ENCODE data around the gene PRKCB.

The PRKCB gene

GRCh38 chr16:23968176-23968575, 132.4 kb downstream of the PRKCB start:
- DNase-seq (ENCODE audit: low read depth): no peak
- H3K4me3 ChIP-seq (replicated peaks; ENCODE audit: low read depth, low read length): no peak overlapping the region
- TF ChIP-seq CTCF (IDR thresholded peaks at IDR 0.05; ENCODE audit: low read length, missing control alignments): no peak

- no peak for DNase-seq (ENCODE audit: low read depth)
- no peak for TF ChIP-seq CTCF (IDR thresholded peaks at IDR 0.05; ENCODE audit: low read length, missing control alignments)
- H3K4me3 ChIP-seq (replicated peaks; ENCODE audit: low read depth, low read length): no peak overlapping the region
Measured at GRCh38 chr16:23969468-23970297, 133.9 kb downstream of the PRKCB start.

DNA sequence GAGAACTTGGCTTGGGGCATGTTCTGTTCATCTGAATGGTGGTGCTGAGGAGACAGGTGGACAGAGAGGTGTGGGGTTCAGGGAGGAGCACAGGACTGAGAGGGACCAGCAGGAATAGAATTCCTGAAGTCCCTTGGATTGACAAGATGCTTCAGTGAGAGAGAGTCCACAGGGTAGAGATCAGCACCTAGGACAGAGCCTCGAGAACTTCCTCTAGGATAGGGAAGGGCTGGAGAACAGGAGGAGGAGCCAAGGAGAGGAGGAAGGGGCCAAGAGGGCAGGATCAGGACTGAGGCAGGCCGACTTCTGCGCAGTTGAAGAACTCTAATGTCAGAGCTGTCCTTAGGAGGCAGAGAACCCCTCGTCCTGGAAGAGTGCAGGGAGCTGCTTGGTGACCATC, 138.4 kb downstream of the PRKCB start:
- no peak for TF ChIP-seq CTCF (IDR thresholded peaks at IDR 0.05; ENCODE audit: low read length, missing control alignments)
- no peak for DNase-seq (ENCODE audit: low read depth)

GRCh38 chr16:23975293-23975692, 139.5 kb downstream of the PRKCB start:
- no peak for DNase-seq (ENCODE audit: low read depth)
- TF ChIP-seq CTCF (IDR thresholded peaks at IDR 0.05; ENCODE audit: low read length, missing control alignments): no peak
- H3K4me3 ChIP-seq (replicated peaks; ENCODE audit: low read depth, low read length): no peak overlapping the region

More for the DNA sequence above, 138.4 kb downstream of the PRKCB start:
- no peak overlapping the region for H3K4me3 ChIP-seq (replicated peaks; ENCODE audit: low read depth, low read length)

- H3K4me3 ChIP-seq (replicated peaks; ENCODE audit: low read depth, low read length): no peak overlapping the region
- no peak for DNase-seq (ENCODE audit: low read depth)
- no peak for TF ChIP-seq CTCF (IDR thresholded peaks at IDR 0.05; ENCODE audit: low read length, missing control alignments)
Measured at GRCh38 chr16:23976091-23976490, 140.3 kb downstream of the PRKCB start.

- H3K4me3 ChIP-seq (replicated peaks; ENCODE audit: low read depth, low read length): no peak overlapping the region
- TF ChIP-seq CTCF (IDR thresholded peaks at IDR 0.05; ENCODE audit: low read length, missing control alignments): no peak
- no peak for DNase-seq (ENCODE audit: low read depth)
Measured at GRCh38 chr16:23976524-23976923, 140.7 kb downstream of the PRKCB start.

- TF ChIP-seq CTCF (IDR thresholded peaks at IDR 0.05; ENCODE audit: low read length, missing control alignments): no peak
- H3K4me3 ChIP-seq (replicated peaks; ENCODE audit: low read depth, low read length): no peak overlapping the region
- DNase-seq (ENCODE audit: low read depth): no peak
Measured at GRCh38 chr16:23979441-23979840, 143.7 kb downstream of the PRKCB start.

All from fibroblast of pulmonary artery (primary cell).